HEK293 (cell line): ENCODE results near the gene DENND1A.

Experiments used
- CTCF ChIA-PET: fragments of 350-600 bp; formaldehyde crosslinking; extraction: SDS; loops from one replicate; lab custom pipeline; 2021; ENCODE audit warnings: antibody characterized with exemption; lab: Yijun Ruan, JAX
- POLR2A ChIA-PET: fragments of 300-600 bp; formaldehyde crosslinking; extraction: SDS; loops from one replicate; lab custom pipeline; 2020; ENCODE audit warnings: antibody characterized with exemption, inconsistent platforms; lab: Yijun Ruan, JAX
- H3K27ac ChIP-seq: fragments of 200-500 bp; sonication (Bioruptor generic); 2 replicates; pipeline ENCODE4 v1.5.1; 2014; ENCODE audit warnings: low read depth, low read length, control low read depth, inconsistent platforms; ENCODE audit errors: extremely low read depth
- H3K36me3 ChIP-seq, 2 experiments: fragments of 200-500 bp in 1 of 2; sonication (Bioruptor generic) in 1 of 2; 1 replicate in 1 of 2; 2 replicates in 1 of 2; pipeline ENCODE4 v1.5.1; 2014 to 2017; ENCODE audit warnings: inconsistent platforms in 2 of 2, low read length in 2 of 2; ENCODE audit not compliant: control insufficient read depth in 2 of 2, insufficient read depth in 1 of 2
- H3K4me1 ChIP-seq: fragments of 200-500 bp; sonication (Bioruptor generic); 2 replicates; pipeline ENCODE4 v1.5.1; 2014; ENCODE audit warnings: mild to moderate bottlenecking, low read length, inconsistent platforms; ENCODE audit not compliant: control insufficient read depth, insufficient read depth
- H3K4me3 ChIP-seq: 2 replicates; pipeline ENCODE4 v1.5.1; 2011; ENCODE audit warnings: low read depth, mild to moderate bottlenecking, control low read depth, low read length, moderate library complexity
- H3K9me3 ChIP-seq: fragments of 200-500 bp; sonication (Bioruptor generic); 2 replicates; pipeline ENCODE4 v1.5.1; 2014; ENCODE audit warnings: low read depth, low read length, inconsistent platforms; ENCODE audit not compliant: control insufficient read depth, insufficient read depth
- AEBP2 ChIP-seq: fragments of 450-650 bp; formaldehyde crosslinking; IDR thresholded peaks from 2 replicates; pipeline ENCODE4 v1.5.1; 2016; ENCODE audit warnings: missing biosample characterization, missing genetic modification characterization, borderline replicate concordance
- BCL6B ChIP-seq: fragments of 450-650 bp; formaldehyde crosslinking; IDR thresholded peaks from 2 replicates; pipeline ENCODE4 v1.5.1; 2017; ENCODE audit warnings: missing biosample characterization, missing genetic modification characterization
- MYNN ChIP-seq: fragments of 450-650 bp; formaldehyde crosslinking; IDR thresholded peaks from 2 replicates; pipeline ENCODE4 v1.5.1; 2016; ENCODE audit warnings: missing biosample characterization, missing genetic modification characterization, borderline replicate concordance
- PRDM6 ChIP-seq: fragments of 450-650 bp; formaldehyde crosslinking; IDR thresholded peaks from 2 replicates; pipeline ENCODE4 v1.5.1; 2017; ENCODE audit warnings: missing biosample characterization, missing genetic modification characterization
- SP3 ChIP-seq: fragments of 450-650 bp; formaldehyde crosslinking; IDR thresholded peaks from 2 replicates; pipeline ENCODE4 v1.5.1; 2016; ENCODE audit warnings: missing biosample characterization, missing genetic modification characterization
- YY2 ChIP-seq: fragments of 450-650 bp; formaldehyde crosslinking; IDR thresholded peaks from 2 replicates; pipeline ENCODE4 v1.5.1; 2016; ENCODE audit warnings: missing biosample characterization, missing genetic modification characterization
- ZBTB20 ChIP-seq: fragments of 450-650 bp; formaldehyde crosslinking; IDR thresholded peaks from 2 replicates; pipeline ENCODE4 v1.5.1; 2016; ENCODE audit warnings: missing biosample characterization, missing genetic modification characterization
- ZBTB49 ChIP-seq: fragments of 450-650 bp; formaldehyde crosslinking; IDR thresholded peaks from 2 replicates; pipeline ENCODE4 v1.5.1; 2016; ENCODE audit warnings: missing biosample characterization, missing genetic modification characterization, low read depth
- ZNF121 ChIP-seq: fragments of 450-650 bp; formaldehyde crosslinking; IDR thresholded peaks from 2 replicates; pipeline ENCODE4 v1.5.1; 2016; ENCODE audit warnings: missing biosample characterization, missing genetic modification characterization
- ZNF169 ChIP-seq: fragments of 450-650 bp; formaldehyde crosslinking; IDR thresholded peaks from 2 replicates; pipeline ENCODE4 v1.5.1; 2016; ENCODE audit warnings: missing biosample characterization, missing genetic modification characterization
- ZNF350 ChIP-seq: fragments of 450-650 bp; formaldehyde crosslinking; IDR thresholded peaks from 2 replicates; pipeline ENCODE4 v1.5.0; 2017; ENCODE audit warnings: missing biosample characterization, mild to moderate bottlenecking, missing genetic modification characterization
- ZNF354C ChIP-seq: fragments of 450-650 bp; formaldehyde crosslinking; IDR thresholded peaks from 2 replicates; pipeline ENCODE4 v1.5.1; 2016; ENCODE audit warnings: missing biosample characterization, missing genetic modification characterization, low read depth, borderline replicate concordance
- ZNF518A ChIP-seq: fragments of 450-650 bp; formaldehyde crosslinking; conservative IDR thresholded peaks from 2 replicates; pipeline ENCODE4 v1.5.1; 2016; ENCODE audit warnings: low read depth, missing biosample characterization, missing genetic modification characterization
- ZNF558 ChIP-seq: fragments of 450-650 bp; formaldehyde crosslinking; IDR thresholded peaks from 2 replicates; pipeline ENCODE4 v1.5.1; 2016; ENCODE audit warnings: missing biosample characterization, missing genetic modification characterization
- ZNF571 ChIP-seq: fragments of 450-650 bp; formaldehyde crosslinking; IDR thresholded peaks from 2 replicates; pipeline ENCODE4 v1.5.0; 2017; ENCODE audit warnings: missing biosample characterization, missing genetic modification characterization
- ZNF623 ChIP-seq: fragments of 450-650 bp; formaldehyde crosslinking; IDR thresholded peaks from 2 replicates; pipeline ENCODE4 v1.5.1; 2016; ENCODE audit warnings: missing biosample characterization, missing genetic modification characterization
- ZNF645 ChIP-seq: fragments of 450-650 bp; formaldehyde crosslinking; IDR thresholded peaks from 2 replicates; pipeline ENCODE4; 2016; ENCODE audit warnings: missing biosample characterization, missing genetic modification characterization
- ZNF704 ChIP-seq: fragments of 450-650 bp; formaldehyde crosslinking; IDR thresholded peaks from 2 replicates; pipeline ENCODE4 v1.5.1; 2016; ENCODE audit warnings: missing biosample characterization, missing genetic modification characterization
- ZNF792 ChIP-seq: fragments of 450-650 bp; formaldehyde crosslinking; IDR thresholded peaks from 2 replicates; pipeline ENCODE4 v1.5.1; 2016; ENCODE audit warnings: missing biosample characterization, missing genetic modification characterization
- ZSCAN16 ChIP-seq: fragments of 450-650 bp; formaldehyde crosslinking; IDR thresholded peaks from 2 replicates; pipeline ENCODE4 v1.5.1; 2016; ENCODE audit warnings: missing biosample characterization, missing genetic modification characterization

The DENND1A gene

GRCh38 chr9:123649909-123650308 lies 280.0 kb downstream of the DENND1A start (continued):
- TF ChIP-seq ZNF518A (tag by site-specific recombination) (no peak), PRDM6 (no peak)

GRCh38 chr9:123647145-123647544 lies 282.8 kb downstream of the DENND1A start:
- H3K4me1 ChIP-seq = peaks cover 10% of the 10 kb centered on the region
- no peaks in the 10 kb centered on the region for H3K36me3 ChIP-seq
- TF ChIP-seq SP3 (no peak), ZNF350 (tag by site-specific recombination) (no peak), ZNF169 (tag by site-specific recombination) (no peak), MYNN (tag by site-specific recombination) (no peak), ZNF704 (tag by site-specific recombination) (no peak), AEBP2 (tag by site-specific recombination) (no peak), ZBTB20 (tag by site-specific recombination) (no peak), ZNF558 (tag by site-specific recombination) (no peak), ZNF792 (tag by site-specific recombination) (no peak), ZNF354C (tag by site-specific recombination) (no peak), ZNF645 (tag by site-specific recombination) (no peak), BCL6B (no peak), ZNF571 (tag by site-specific recombination) (no peak), YY2 (tag by site-specific recombination) (no peak), ZNF623 (tag by site-specific recombination) (no peak), ZBTB49 (tag by site-specific recombination) (no peak), ZSCAN16 (tag by site-specific recombination) (no peak), ZNF121 (no peak)
- CTCF ChIA-PET = no interaction called here
- POLR2A ChIA-PET = no interaction called here
- no peaks in the 10 kb centered on the region for H3K9me3 ChIP-seq
- no peak overlapping the region for H3K4me3 ChIP-seq
- no peak overlapping the region for H3K27ac ChIP-seq
